Measurements from ENCODE around the gene ATP11A.

Gene ATP11A

DNA sequence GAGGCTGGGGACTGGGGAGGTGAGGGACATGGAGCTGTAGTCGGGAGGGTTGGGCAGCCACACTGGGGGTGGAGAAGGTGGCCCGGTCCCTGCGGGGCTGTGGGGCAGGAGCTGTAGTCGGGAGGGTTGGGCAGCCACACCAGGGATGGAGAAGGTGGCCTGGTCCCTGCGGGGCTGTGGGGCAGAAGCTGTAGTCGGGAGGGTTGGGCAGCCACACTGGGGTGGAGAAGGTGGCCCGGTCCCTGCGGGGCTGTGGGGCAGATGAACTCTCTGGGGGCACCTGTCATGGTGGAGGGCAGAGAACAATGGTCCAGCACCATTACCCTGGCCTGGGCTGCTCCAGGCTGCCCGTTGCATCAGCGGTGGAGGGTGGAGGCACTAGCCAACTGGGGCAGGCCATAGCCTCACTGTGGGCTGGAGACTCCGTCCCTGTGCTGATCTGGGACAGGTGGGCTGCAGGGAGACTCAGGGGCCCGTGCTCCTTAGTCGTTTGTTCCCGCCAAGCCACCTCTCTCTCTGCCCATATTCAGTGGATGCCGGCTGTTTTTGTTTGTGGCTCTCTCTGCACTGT is 51.4 kb downstream of the ATP11A start:
- TF ChIP-seq ZNF274 (IDR thresholded peaks at IDR 0.05; ENCODE audit: low read depth, low read length), result no peak
- no peak for TF ChIP-seq YY1 (IDR thresholded peaks at IDR 0.05; ENCODE audit: insufficient read depth, insufficient read length)
- no peak for TF ChIP-seq SUZ12 (IDR thresholded peaks at IDR 0.05; ENCODE audit: extremely low read depth, insufficient read depth, insufficient read length)
- no peak for DNase-seq (ENCODE audit: low read depth, low spot score)
- Histone ChIP-seq H3K9ac (ENCODE audit: insufficient read length, low read depth) (no peak overlapping the region), H3K36me3 (ENCODE audit: insufficient read depth, insufficient read length, low read length) (no peaks in the 10 kb centered on the region), H3K27me3 (ENCODE audit: insufficient read depth, insufficient read length) (no peaks in the 10 kb centered on the region), H3K4me1 (ENCODE audit: insufficient read depth, insufficient read length) (peaks cover 2% of the 10 kb centered on the region), H3K9me3 (ENCODE audit: insufficient read depth, low read length) (no peaks in the 10 kb centered on the region), H3K4me3 (ENCODE audit: insufficient read length, low read depth) (no peak overlapping the region)

GRCh38 chr13:112741835-112742570 is 52.2 kb downstream of the ATP11A start:
- no peak overlapping the region for H3K4me3 ChIP-seq (ENCODE audit: insufficient read length, low read depth)
- H3K4me1 ChIP-seq (ENCODE audit: insufficient read depth, insufficient read length), result peaks cover 2% of the 10 kb centered on the region
- H3K27me3 ChIP-seq (ENCODE audit: insufficient read depth, insufficient read length), result no peaks in the 10 kb centered on the region
- TF ChIP-seq YY1 (IDR thresholded peaks at IDR 0.05; ENCODE audit: insufficient read depth, insufficient read length) (no peak), ZNF274 (IDR thresholded peaks at IDR 0.05; ENCODE audit: low read depth, low read length) (no peak), SUZ12 (IDR thresholded peaks at IDR 0.05; ENCODE audit: extremely low read depth, insufficient read depth, insufficient read length) (no peak)
- H3K9ac ChIP-seq (ENCODE audit: insufficient read length, low read depth), result no peak overlapping the region
- H3K9me3 ChIP-seq (ENCODE audit: insufficient read depth, low read length), result no peaks in the 10 kb centered on the region
- no peaks in the 10 kb centered on the region for H3K36me3 ChIP-seq (ENCODE audit: insufficient read depth, insufficient read length, low read length)
- DNase-seq (ENCODE audit: low read depth, low spot score), result no peak

DNA sequence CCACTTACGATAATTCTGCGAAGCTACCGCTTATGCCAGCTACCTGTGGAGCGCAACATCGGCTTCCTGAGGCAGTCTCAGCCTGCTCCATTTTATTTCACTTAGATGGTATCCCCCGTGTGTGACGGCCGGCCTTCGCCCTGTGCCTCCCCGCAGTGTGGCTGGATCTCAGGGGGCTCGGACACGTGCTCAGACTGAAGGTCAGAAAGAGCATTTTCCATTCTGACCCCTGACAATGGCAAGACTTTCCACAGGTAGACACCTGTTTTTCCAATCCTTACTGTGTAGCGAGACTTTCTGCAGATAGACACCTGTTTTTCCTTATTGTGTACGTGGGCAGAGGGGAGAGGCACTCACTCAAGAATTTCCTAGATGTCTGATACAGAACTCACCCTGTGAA is 52.7 kb downstream of the ATP11A start:
- Histone ChIP-seq H3K4me1 (ENCODE audit: insufficient read depth, insufficient read length) (peaks cover 2% of the 10 kb centered on the region), H3K36me3 (ENCODE audit: insufficient read depth, insufficient read length, low read length) (no peaks in the 10 kb centered on the region)
- TF ChIP-seq SUZ12 (IDR thresholded peaks at IDR 0.05; ENCODE audit: extremely low read depth, insufficient read depth, insufficient read length) (no peak), ZNF274 (IDR thresholded peaks at IDR 0.05; ENCODE audit: low read depth, low read length) (no peak), YY1 (IDR thresholded peaks at IDR 0.05; ENCODE audit: insufficient read depth, insufficient read length) (no peak)

DNA sequence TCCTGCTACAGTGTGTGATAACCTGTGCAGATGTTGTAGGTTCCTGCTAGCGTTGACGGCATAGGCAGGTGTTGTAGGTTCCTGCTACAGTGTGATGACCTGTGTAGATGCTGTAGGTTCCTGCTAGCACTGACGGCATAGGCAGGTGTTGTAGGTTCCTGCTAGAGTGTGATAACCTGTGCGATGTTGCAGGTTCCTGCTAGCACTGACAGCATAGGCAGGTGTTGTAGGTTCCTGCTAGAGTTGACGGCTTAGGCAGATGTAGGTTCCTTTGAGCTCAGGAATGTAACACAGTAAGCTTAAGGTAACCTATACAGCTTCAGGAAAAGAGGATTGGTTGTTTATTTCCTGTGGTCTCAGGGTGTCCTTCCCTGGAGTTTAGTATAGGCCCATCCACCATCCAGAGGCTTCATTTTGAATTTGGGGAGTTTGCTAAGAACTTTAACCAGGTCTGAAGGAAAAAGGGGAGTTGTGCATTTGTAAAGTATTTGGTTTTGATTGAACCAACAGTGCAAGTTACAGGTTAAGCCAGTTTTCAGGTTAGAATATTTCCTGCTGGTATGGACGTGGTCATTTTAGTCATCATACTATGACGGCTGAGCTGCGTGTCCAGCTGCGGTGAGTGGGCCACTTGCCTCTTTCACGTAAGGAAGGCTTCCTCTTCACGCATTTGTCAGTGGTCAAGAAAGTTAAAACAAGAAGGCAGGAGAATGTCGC is 53.8 kb downstream of the ATP11A start:
- Histone ChIP-seq H3K9ac (ENCODE audit: insufficient read length, low read depth) (no peak overlapping the region), H3K9me3 (ENCODE audit: insufficient read depth, low read length) (no peaks in the 10 kb centered on the region), H3K36me3 (ENCODE audit: insufficient read depth, insufficient read length, low read length) (no peaks in the 10 kb centered on the region), H3K4me1 (ENCODE audit: insufficient read depth, insufficient read length) (peaks cover 2% of the 10 kb centered on the region), H3K4me3 (ENCODE audit: insufficient read length, low read depth) (no peak overlapping the region), H3K27me3 (ENCODE audit: insufficient read depth, insufficient read length) (no peaks in the 10 kb centered on the region)
- no peak for DNase-seq (ENCODE audit: low read depth, low spot score)
- TF ChIP-seq ZNF274 (IDR thresholded peaks at IDR 0.05; ENCODE audit: low read depth, low read length), result no peak
- TF ChIP-seq SUZ12 (IDR thresholded peaks at IDR 0.05; ENCODE audit: extremely low read depth, insufficient read depth, insufficient read length), result no peak
- TF ChIP-seq YY1 (IDR thresholded peaks at IDR 0.05; ENCODE audit: insufficient read depth, insufficient read length), result no peak

More for the DNA sequence above, 52.7 kb downstream of the ATP11A start:
- Histone ChIP-seq H3K9me3 (ENCODE audit: insufficient read depth, low read length) (no peaks in the 10 kb centered on the region), H3K9ac (ENCODE audit: insufficient read length, low read depth) (no peak overlapping the region), H3K4me3 (ENCODE audit: insufficient read length, low read depth) (no peak overlapping the region), H3K27me3 (ENCODE audit: insufficient read depth, insufficient read length) (no peaks in the 10 kb centered on the region)
- DNase-seq (ENCODE audit: low read depth, low spot score), result no peak

- TF ChIP-seq SUZ12 (IDR thresholded peaks at IDR 0.05; ENCODE audit: extremely low read depth, insufficient read depth, insufficient read length) (no peak), YY1 (IDR thresholded peaks at IDR 0.05; ENCODE audit: insufficient read depth, insufficient read length) (no peak), ZNF274 (IDR thresholded peaks at IDR 0.05; ENCODE audit: low read depth, low read length) (no peak)
- no peaks in the 10 kb centered on the region for H3K27me3 ChIP-seq (ENCODE audit: insufficient read depth, insufficient read length)
- no peaks in the 10 kb centered on the region for H3K9me3 ChIP-seq (ENCODE audit: insufficient read depth, low read length)
- DNase-seq (ENCODE audit: low read depth, low spot score), result no peak
- no peak overlapping the region for H3K4me3 ChIP-seq (ENCODE audit: insufficient read length, low read depth)
- H3K36me3 ChIP-seq (ENCODE audit: insufficient read depth, insufficient read length, low read length), result no peaks in the 10 kb centered on the region
- H3K9ac ChIP-seq (ENCODE audit: insufficient read length, low read depth), result no peak overlapping the region
- H3K4me1 ChIP-seq (ENCODE audit: insufficient read depth, insufficient read length), result peaks cover 2% of the 10 kb centered on the region
Measured at GRCh38 chr13:112744168-112745021, 54.6 kb downstream of the ATP11A start.

DNA sequence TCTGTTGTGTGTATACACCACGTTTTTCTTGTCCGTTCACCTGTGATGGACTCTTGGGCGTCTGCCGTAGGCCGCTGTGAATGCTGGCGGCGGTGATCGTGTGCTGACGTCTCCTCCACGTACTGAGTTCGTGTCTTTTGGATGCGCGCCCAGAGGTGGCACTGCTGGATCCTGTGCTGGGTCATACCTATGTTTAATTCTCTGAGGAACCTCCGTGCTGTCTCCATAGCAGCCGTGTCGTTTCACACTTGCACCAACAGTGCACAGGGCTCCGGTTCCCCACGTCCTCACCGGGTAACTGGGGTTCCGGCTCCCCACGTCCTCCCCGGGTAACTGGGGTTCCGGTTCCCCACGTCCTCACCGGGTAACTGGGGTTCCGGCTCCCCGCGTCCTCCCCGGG is 56.2 kb downstream of the ATP11A start:
- Histone ChIP-seq H3K4me3 (ENCODE audit: insufficient read length, low read depth) (no peak overlapping the region), H3K9me3 (ENCODE audit: insufficient read depth, low read length) (no peaks in the 10 kb centered on the region), H3K27me3 (ENCODE audit: insufficient read depth, insufficient read length) (no peaks in the 10 kb centered on the region), H3K36me3 (ENCODE audit: insufficient read depth, insufficient read length, low read length) (no peaks in the 10 kb centered on the region), H3K9ac (ENCODE audit: insufficient read length, low read depth) (no peak overlapping the region), H3K4me1 (ENCODE audit: insufficient read depth, insufficient read length) (peaks cover 2% of the 10 kb centered on the region)
- TF ChIP-seq SUZ12 (IDR thresholded peaks at IDR 0.05; ENCODE audit: extremely low read depth, insufficient read depth, insufficient read length), result no peak
- no peak for TF ChIP-seq YY1 (IDR thresholded peaks at IDR 0.05; ENCODE audit: insufficient read depth, insufficient read length)
- no peak for TF ChIP-seq ZNF274 (IDR thresholded peaks at IDR 0.05; ENCODE audit: low read depth, low read length)
- DNase-seq (ENCODE audit: low read depth, low spot score), result no peak

All from NT2/D1 (cell line).